Cerebellar nuclear complex (tissue), 1 donor: ENCODE data around the gene TMEM72.
A peak's percentile ranks its signal among the peaks of the same experiment; 100 is the strongest.

Source experiments
- DNase-seq, 2 experiments: peaks; one replicate each; lab custom pipeline; 2025; lab: John Stamatoyannopoulos, UW

Gene TMEM72

GRCh38 chr10:44920252-44920651 is 9.1 kb downstream of the TMEM72 start:
- DNase-seq: no peak

DNA sequence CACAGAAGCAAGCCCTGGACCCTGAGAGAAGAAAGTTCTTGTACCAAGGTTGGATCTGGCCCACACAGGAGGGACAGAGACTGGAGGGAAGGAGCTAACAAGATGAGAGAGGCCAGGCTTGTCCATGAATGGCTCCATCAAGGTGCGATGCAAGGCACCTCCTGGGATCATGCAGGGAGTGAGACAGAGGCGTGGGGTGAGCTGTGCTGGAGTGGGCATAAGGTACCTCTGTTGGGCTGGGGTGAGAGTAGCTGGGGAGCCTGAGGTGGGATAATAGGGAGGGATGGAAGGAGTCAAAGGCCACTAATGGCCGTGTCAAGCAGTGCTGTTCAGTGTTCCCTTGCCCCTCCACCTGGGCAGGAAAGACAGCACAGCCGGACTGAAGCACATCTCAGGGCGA is 9.9 kb downstream of the TMEM72 start:
- DNase-seq: no peak

GRCh38 chr10:44921506-44921905 is 10.4 kb downstream of the TMEM72 start:
- DNase-seq: no peak

DNA sequence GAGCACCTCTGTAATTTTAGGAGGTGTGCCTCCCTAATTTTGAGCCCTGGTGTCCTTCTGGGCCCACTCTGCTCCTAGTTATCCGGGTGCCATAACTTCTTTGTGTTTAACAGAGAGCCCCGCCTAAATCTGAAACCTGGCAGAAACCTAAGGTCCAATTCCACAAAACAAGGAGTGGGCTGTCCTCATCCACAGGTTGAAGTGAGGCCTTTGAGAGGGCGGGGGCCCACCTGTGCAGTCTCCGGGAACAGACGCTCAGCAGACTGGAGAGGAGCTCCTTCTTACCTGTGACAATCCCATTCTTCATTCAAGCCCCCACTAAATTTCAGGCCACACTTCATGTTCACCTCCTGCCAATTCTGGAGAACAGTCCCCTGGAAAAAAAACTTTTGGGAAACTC is 10.9 kb downstream of the TMEM72 start:
- DNase-seq: no peak

- DNase-seq: no peak
Observed at GRCh38 chr10:44922796-44923545, 11.8 kb downstream of the TMEM72 start.

GRCh38 chr10:44923611-44924010 is 12.5 kb downstream of the TMEM72 start:
- no peak for DNase-seq

DNA sequence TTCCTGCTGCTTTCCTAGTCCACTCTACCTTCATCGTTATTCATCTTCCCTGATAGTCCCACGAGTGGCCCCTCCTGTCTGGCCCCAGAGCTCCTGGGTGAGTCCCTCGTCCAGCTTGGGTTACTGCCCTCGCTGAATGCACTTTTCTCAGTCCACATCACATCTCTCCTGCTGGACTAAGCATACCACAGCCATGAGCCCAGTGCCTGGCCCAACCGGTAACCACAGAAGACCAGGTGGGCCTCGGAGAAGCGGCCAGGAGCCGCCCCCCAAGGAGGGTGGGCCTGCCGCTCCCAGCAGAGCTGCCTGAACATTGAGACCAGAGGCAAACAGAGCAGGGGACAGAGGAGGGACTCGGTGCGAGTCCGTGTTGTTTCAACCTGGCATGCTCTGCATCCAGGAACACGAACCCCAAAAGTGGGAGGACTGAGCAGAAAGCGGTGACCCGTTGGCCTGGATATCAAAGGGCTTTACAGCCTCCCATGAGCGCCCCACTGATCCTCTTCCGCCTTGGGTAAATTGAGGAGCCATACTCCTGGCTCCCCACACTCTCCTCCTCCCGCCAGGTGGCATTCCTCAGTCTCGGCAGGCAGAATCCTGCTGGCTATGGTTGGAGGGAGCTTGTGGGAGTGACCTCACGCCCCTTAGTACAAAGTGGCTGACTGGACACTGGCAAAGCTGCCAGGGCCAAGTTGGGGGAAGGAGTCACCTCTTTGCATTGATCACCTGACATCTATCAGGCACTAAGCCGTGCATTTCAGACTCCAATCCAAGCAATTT is 13.3 kb downstream of the TMEM72 start:
- DNase-seq: no peak

GRCh38 chr10:44925224-44925623 is 14.1 kb downstream of the TMEM72 start:
- no peak for DNase-seq

DNA sequence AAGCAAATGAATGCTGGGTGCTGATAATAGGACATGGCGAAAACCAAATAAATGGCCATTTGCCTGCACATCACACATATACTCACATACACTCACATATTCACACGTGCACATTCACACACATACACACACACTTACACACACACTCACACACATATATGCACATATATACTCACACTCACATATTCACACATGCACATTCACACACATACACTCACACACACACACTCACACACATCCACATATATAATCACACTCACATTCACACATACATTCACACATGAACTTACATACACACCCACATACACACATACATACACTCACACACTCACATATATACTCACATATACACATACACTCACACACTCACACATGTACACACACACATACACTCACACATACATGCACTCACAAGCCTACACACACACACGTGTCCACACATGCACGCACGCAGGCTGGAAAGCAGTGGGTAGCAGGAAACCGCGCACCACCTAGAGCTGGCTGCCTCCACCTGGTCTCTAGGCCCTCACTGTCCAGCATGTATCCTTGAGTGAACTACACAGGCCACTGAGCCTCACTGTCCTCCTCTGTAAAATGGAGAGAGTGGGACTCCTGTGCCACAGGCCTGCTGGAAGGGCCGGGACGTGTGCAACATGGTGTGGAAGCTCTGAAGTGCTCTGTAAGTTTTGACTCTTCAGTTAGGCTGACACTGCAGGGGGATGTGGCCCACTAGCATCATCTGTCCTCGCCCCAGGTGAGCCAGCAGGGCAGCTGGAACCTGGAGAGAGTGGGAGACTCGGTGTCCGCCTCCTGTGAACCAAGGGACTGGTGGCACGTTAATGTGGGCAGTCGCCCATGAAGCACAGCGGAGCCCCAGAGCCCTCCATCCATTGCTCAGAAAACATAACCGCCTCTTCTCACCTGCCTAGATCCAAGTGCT is 14.9 kb downstream of the TMEM72 start:
- no peak for DNase-seq

DNA sequence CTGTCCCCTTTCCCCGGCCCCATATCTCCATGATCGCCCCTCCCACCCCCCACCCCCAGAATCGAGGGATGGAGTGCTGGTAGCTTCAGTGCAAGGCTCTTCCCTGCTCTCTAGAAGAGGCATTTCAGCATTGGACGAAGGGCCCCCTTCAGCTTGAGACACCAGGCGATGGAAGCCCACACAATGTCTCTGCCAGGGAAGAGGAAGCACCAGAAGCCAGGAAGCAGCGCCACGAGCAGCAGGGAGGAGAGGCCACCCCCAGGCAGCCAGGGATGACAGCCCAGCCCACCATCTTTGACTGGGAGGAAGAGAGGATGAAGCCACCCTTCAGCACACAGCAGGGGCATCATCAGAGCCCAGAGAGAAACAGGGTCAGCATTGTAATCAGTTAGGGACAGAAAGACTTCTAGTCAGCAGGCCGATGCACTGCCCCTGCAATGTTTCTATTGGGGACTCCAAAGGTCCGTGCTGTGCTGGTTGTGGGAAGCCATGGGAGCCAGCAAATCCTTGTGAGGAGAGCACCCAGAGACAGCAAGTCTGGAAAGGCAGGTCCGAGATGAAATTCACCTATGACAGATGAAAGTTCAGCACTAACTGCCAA is 15.7 kb downstream of the TMEM72 start:
- no peak for DNase-seq

DNA sequence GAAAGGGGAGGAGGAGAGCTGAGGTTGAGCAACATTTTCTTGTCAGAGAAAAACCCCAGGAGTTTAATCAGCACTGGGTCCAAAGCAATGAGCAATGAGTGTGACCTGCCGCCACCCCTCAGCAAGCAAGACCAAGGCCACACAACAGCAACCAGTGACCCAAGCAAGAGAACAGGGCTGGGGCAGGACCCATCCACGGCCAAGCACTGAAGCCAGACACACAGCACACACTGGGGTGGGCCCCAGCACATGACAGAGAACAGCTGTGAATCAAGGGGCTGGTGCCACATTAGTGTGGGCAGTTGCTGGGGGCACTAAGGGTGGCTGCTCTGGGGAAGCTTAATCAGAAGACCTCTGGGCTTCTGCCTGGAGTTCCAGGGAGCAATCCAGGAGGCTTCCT is 16.2 kb downstream of the TMEM72 start:
- no peak for DNase-seq

- DNase-seq: no peak
Observed at GRCh38 chr10:44928462-44928861, 17.3 kb downstream of the TMEM72 start.

- DNase-seq: no peak
Observed at GRCh38 chr10:44929356-44930255, 18.5 kb downstream of the TMEM72 start.

DNA sequence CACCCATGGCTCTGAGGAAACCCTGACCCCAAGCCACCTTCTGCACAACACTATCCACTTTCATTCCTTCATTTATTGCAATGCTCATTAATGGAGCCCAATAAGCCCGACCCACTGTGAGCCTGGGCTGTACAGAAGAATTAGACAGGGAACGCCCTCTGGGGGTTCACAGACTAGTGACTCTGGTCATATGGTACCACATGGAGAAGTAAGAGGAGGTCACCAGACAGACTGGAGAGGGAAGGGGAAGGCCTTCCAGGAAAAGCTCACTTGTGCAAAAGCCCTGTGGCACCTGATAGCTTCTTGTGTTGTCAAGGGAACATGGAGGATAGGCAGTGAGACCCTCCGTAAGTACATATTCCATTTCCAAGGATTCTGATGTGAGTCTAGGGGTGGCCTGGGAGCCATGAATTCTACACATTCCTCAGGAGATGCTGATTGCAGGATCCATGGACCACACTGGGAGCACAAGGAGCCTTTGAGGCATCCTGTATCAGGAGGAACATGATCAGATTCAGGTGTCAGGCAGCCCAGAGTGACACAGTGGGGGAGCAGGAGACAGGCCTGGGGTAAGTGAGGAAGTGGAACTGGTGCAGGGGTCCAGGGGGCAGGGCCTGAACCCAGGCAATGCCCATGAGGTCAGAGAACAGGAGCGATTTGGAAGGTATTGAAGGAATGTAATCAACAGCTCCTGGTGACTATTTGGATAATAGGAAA is 19.9 kb downstream of the TMEM72 start:
- DNase-seq: no peak

DNA sequence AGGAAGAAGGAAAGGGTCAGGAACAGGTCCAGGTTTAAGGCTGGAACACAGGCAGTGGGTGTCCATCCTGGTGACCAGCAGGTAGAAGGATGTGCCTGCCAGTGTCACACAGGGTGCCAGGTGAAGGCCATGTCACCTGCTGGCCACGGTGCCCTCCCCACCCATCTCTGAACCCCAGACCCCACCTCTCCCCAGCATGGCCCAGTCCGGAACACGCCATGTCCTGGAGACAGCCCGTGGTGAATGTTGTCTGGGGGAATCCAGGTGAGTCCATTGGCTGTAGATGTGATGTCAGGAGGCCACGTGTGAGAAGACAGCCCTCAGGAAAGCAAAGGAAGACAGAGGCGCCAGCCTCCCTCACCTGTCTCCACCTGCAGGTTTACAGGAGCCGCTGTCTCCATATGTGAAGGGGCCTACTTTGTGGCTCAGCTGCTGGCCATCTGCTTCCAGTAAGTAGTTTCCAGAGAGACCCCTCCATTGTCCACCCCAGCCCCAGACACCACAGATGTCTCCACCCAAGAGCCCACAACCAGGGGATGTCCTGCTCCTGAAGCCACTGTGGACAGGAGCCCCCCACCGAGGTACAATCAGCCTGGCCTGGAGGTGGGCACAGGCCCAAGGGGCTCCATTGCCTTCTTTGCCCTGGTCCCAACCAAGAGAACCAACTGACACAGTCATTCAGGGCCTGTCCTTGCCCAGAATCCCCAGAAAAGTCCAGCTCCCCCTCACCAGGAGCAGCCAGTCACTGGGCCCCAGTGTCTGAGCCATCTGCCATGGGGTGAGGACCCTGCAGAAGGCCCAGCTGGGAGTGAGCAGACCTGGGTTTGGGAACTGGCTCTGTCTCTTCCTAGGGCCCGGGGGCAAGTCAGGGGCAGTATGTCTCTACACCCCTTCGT is 20.7 kb downstream of the TMEM72 start:
- no peak for DNase-seq

DNA sequence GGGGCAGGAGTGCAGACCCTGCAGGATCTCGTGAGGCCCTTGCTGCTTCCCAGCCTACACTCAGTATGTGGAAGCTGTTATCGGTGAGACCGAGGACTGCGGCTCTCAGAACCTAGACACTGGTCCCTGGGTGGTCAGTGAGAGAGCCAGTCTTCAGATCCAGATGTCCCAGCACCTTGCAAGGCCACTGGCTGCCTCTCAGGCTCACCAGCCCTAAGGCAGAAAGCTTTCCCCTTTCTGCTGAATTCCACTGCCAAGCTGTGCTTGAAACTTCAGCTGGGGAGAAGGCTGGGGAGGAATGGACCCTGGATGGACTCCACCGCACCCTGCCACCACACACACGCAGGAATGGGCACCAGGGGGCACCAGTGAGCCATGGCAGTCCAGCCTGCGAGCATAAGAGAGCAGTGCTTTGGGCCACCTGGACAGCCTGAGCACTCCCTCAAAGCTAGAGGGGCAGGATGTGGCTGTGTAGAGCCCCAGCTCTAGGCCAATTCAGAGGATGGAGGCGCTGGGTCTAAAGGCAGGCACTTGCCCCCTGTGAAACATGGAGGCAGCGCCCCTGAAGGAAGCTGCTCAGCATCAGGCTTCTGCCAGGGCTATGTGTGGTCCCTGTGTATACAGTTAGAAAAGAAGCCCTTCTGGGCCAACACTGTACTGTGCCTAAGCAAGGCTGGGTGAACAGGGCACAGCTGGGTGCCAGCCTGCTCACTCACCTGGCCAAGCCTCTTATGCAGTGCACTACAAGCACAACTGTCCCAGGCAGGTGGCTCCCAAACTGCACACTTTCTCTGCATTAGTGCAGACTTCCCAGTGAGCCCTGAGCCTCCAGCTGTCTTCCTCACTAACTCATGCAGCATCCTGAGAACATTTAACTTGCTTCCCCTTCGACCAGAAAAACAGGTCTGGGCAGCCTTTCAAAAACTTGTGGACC is 21.6 kb downstream of the TMEM72 start:
- peak in 1 of 2 experiments; percentile 64 for DNase-seq

GRCh38 chr10:44933451-44934321 is 22.5 kb downstream of the TMEM72 start:
- DNase-seq: no peak
